ENCODE measurements around the gene NEU2. TPM values are rescaled to one million over a fixed set of nuclear protein-coding genes. Genes with fewer than 3 reads are reported as not detected.

NEU2 gene
- total RNA-seq, 4 donors from 2014 or later = not detected

DNA sequence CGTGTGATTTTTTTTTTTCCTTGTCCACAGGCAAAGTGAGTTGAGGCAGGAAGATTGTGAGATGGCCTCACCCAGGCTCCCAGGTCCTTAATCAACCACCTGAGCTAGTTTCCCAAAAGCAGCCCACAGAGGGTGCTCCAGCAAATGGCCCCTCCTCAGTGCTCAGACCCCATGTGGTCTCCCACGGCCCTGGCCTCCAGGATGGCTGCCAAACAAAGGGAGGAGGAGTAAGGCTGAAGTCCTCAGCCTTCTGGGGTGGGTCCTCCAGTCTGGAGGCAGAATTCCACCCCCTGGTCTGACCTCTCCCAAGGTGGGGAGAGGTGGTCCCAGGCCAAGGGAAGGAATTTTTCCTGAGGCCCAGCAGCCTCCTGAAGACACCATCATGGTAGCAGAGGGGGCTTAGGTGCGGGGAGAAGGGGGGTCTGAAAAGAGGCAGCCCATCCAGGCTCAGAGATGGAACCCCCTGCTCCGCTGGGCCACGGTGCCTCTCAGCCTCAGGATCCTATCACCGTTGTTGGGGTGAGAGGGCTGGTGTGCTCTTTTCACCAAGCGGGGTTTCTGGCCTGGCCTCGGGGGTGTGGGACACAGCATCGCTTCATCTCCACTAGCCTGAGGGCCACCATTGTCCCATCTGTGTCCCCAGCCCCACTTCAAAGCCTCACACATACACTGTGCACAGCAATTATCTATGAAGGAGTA is 21.8 kb upstream of the NEU2 start:
- Histone ChIP-seq H3K36me3 (no peaks in the 10 kb centered on the region), H3K9me3 (no peaks in the 10 kb centered on the region), H3K4me3 (replicated peaks in 1 of 3) (no peak overlapping the region), H3K27ac (no peak overlapping the region), H3K27me3 (no peaks in the 10 kb centered on the region), H3K4me1 (no peaks in the 10 kb centered on the region)
- TF ChIP-seq, protein P1, sequence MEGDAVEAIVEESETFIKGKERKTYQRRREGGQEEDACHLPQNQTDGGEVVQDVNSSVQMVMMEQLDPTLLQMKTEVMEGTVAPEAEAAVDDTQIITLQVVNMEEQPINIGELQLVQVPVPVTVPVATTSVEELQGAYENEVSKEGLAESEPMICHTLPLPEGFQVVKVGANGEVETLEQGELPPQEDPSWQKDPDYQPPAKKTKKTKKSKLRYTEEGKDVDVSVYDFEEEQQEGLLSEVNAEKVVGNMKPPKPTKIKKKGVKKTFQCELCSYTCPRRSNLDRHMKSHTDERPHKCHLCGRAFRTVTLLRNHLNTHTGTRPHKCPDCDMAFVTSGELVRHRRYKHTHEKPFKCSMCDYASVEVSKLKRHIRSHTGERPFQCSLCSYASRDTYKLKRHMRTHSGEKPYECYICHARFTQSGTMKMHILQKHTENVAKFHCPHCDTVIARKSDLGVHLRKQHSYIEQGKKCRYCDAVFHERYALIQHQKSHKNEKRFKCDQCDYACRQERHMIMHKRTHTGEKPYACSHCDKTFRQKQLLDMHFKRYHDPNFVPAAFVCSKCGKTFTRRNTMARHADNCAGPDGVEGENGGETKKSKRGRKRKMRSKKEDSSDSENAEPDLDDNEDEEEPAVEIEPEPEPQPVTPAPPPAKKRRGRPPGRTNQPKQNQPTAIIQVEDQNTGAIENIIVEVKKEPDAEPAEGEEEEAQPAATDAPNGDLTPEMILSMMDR (IDR thresholded peaks at IDR 0.05) = no peak
- TF ChIP-seq POLR2A (IDR thresholded peaks at IDR 0.05) = no peak
- 86 to 90% methylated on average over 9 of the region's 9 CpGs for WGBS, 2 donors
- intact Hi-C loops (cut with DNase I) = no loop called here
- DNase-seq = no peak

DNA sequence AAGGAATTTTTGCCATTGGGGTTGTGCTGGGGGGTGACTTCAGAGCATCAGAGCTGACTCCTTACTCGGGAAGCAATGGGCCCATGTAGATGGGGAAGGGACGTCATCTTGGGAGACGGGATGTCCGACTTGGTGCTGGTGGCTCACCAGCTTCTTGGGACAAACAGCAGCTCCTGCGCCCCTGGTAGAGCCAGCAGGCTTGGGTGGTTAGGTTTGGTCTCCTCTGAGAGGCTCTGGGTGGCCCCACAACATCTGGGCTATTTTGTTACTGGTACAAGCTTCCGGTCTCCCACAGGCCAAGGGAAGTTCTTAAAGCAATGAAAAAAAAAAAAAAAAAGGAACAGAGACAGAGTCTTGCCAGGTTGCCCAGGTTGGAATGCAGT is 21.2 kb upstream of the NEU2 start:
- Histone ChIP-seq H3K27me3 (no peaks in the 10 kb centered on the region), H3K36me3 (no peaks in the 10 kb centered on the region), H3K27ac (no peak overlapping the region), H3K4me3 (replicated peaks in 1 of 3) (no peak overlapping the region), H3K4me1 (no peaks in the 10 kb centered on the region), H3K9me3 (no peaks in the 10 kb centered on the region)
- intact Hi-C loops (cut with DNase I) = no loop called here
- 93 to 95% methylated on average over 6 of the region's 6 CpGs for WGBS, 2 donors
- no peak for DNase-seq
- TF ChIP-seq POLR2A (IDR thresholded peaks at IDR 0.05) = no peak
- TF ChIP-seq, protein P1 (IDR thresholded peaks at IDR 0.05) = no peak

DNA sequence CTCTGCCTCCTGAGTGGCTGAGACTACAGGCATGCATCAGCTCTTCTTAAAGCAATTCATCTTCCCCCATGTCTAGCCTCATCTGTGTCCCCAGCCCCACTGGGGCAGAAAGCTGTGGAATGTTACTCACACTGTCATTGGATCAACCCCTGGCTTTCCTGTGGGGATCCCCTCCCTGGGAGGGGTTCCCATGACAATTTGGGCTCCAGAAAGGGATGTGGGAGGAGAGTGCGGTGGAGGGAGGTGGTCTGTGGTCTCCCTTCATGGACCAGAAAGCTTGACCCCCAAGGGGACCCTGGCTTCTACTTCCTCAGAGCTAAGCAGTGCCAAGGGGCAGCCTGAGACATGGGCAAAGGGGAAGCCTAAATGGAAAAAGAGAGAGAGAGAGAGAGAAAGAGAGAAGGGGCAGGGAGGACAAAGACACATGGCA is 20.8 kb upstream of the NEU2 start:
- H3K4me3 ChIP-seq (replicated peaks in 1 of 3) = no peak overlapping the region
- intact Hi-C loops (cut with DNase I) = no loop called here
- TF ChIP-seq POLR2A (IDR thresholded peaks at IDR 0.05) = no peak
- TF ChIP-seq, protein P1 (IDR thresholded peaks at IDR 0.05) = no peak
- DNase-seq = no peak
- no peak overlapping the region for H3K27ac ChIP-seq
- H3K4me1 ChIP-seq = no peaks in the 10 kb centered on the region
- no peaks in the 10 kb centered on the region for H3K36me3 ChIP-seq
- H3K9me3 ChIP-seq = no peaks in the 10 kb centered on the region
- 64 to 90% methylated on average over 1 of the region's 1 CpG for WGBS, 2 donors
- no peaks in the 10 kb centered on the region for H3K27me3 ChIP-seq

DNA sequence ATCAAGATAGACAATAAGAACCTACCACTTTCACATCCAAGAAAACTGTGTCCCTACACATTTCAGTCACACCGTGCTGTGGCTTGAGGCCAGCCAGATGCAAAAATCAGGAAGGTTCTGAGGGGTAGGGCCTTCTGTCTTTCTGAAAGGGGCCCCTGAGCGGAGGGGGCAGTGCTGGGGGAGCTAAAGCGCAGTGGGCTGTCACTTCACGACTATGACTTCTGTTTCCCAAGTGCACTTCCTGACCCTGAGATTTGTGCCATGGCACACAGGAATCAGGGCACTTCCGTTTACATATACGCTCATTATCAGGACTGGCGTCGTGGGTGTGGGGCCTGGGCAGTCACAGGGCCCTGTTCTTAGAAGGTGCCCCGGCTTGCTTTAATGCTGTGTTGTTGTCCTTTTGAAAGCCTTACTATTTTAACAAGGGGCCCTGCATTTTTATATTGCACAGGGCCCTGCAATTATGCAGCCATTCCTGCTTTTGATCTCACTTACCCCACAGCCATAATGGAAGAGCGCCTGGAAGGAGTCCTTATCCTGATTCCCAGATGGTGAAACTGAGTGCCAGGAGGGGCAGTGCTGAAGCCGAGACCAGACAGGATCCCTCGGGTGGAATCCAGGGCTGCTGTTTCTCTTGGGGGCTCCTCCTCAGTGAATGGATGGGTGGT is 20.0 kb upstream of the NEU2 start:
- Histone ChIP-seq H3K4me1 (no peaks in the 10 kb centered on the region), H3K4me3 (replicated peaks in 1 of 3) (no peak overlapping the region), H3K9me3 (no peaks in the 10 kb centered on the region), H3K36me3 (no peaks in the 10 kb centered on the region), H3K27me3 (no peaks in the 10 kb centered on the region), H3K27ac (no peak overlapping the region)
- TF ChIP-seq, protein P1 (IDR thresholded peaks at IDR 0.05) = no peak
- TF ChIP-seq POLR2A (IDR thresholded peaks at IDR 0.05) = no peak
- no peak for DNase-seq
- 77 to 81% methylated on average over 12 of the region's 12 CpGs for WGBS, 2 donors
- intact Hi-C loops (cut with DNase I) = no loop called here

DNA sequence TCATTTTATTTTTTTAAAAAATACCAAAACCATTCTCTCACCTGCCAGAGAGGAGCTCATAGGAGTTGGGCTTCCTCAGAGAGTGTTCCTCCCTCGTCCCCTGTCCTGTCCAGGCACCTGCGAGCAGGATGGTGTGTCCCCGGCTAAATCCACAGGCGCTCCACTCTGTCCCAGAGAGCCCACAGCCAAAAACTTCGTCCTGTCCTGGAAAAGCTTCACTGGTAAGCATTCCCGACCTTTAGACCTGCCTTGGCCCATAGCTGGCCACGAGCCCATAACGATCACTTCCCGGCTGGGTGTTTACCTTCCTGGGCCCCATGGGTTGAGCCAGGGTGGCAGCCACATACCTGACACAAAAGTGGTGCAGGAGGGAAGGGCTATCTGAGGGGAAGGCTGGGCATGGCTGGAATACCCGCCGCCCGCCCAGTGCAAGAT is 19.4 kb upstream of the NEU2 start, which contains the start of gene NGEF:
Gene NGEF (minus strand): TSS at position 230 of the 435 bp plus-strand sequence. CDS start 38,366 bp downstream, outside the sequence.
- no peaks in the 10 kb centered on the region for H3K27me3 ChIP-seq
- H3K27ac ChIP-seq = no peak within 1 kb of the TSS
- H3K36me3 ChIP-seq = no peaks in the 10 kb centered on the region
- H3K9me3 ChIP-seq = no peaks in the 10 kb centered on the region
- intact Hi-C loops (cut with DNase I) = no loop called here
- no peak for TF ChIP-seq POLR2A (IDR thresholded peaks at IDR 0.05)
- TF ChIP-seq, protein P1 (IDR thresholded peaks at IDR 0.05) = no peak
- H3K4me3 ChIP-seq (replicated peaks in 1 of 3) = no peak within 1 kb of the TSS
- DNase-seq = no peak
- no peaks in the 10 kb centered on the region for H3K4me1 ChIP-seq
- WGBS, 2 donors = 69 to 81% methylated on average over 9 to 12 of the region's 12 CpGs

Measured in thyroid gland (tissue), 4 donors.